RCC 7860 (cell line): ENCODE data around the gene KCND3.

Source experiments
- DNase-seq: peaks from one replicate; pipeline ENCODE4 v3.0.0-alpha.2; 2015; ENCODE audit warnings: low spot score
- FAIRE-seq: peaks from 2 replicates; lab custom pipeline; 2012; peaks lifted over from hg19 to GRCh38; lab: Jason Lieb, UNC

The KCND3 gene

DNA sequence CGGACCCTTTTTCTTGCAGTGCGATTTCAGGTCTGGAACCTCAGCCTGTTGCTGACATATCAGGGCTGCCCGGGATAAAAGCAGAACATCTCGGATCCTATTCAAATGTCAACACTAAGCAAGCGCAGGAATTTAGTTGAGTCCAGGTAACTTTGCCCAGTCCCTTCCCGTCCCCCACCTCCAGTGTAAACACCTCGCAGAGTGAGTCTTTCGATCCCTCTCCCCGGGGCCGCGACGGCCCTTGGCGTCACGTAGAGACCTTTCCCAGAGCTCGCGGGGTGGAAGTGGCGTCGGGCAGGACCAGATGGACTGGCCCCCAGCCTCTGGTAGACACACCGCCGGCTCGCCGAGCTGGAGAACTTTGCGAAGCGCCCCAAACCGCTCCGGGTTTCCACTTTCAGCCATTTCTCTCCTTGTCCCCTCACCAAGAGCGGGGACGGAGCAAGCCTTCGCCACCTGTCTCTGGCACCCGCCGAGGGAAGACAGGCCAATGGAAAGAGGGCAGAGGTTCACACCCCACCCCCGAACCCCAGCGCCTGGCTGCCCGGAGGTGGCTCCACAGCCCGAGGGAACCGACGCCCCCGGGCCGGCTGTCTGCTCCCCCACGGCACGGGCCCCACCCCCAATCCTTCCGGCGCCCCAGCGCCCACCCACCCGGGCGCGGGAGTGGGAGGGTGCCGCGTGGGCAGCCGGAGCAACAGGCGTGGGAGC, 570 bp downstream of the KCND3 start:
- DNase-seq (no peak), FAIRE-seq (no peak)

DNA sequence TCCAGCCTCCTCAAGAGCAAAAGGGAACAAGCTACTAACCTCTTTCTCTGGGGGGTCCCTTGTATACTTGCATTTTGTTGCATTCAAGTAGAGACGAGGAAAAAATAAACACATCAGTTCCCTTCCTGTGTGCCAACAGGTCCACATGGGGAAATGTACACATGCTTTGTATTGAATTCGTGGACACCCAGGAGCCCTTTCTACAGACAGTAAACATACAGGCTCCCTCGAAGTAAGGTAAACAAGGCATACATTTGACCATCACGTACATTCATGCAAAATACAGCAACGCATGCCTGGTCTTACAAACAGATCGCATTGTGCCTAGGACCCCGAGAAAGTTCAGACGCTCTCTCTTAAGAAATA, 1.1 kb downstream of the KCND3 start:
- no peak for FAIRE-seq

DNA sequence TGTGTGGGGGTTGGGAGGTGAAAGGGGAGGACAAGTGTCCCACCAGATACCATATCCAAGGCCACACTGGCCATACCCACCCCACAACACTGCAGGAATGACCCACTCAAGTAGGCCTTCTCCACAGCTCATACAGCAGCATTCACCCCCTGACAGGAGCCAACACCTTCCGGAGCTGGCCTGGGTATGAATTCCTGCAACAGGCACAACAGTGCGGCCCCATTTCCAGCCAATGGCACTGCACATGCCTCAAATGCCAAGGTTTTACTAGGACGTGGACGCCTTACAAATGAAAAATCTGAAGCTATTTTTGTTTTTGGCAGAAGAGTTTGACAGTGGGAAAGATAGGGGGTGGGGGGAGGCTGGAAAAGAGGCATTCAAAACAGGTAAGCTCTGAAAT, 2.0 kb downstream of the KCND3 start:
- no peak for FAIRE-seq
- no peak for DNase-seq

More for the DNA sequence above, 1.1 kb downstream of the KCND3 start:
- no peak for DNase-seq

DNA sequence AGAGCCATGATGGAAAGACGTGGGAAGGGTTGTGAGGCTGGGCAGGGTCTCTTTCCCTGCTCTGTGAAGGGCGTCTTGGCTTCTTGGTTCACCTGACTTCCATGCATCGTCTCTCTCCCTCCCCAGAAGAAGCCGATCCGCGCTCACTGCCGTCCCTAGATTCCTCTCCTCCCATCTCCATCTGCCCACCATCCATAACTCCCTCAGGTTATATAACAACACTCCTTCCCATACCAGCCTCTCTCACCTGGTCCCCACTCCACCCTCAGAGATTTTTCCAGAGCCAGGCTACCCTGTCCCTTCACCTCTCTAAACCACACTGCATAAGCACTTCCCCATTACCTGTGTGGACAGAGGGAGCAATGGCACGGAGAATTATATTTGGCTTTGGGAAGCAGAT, 6.0 kb downstream of the KCND3 start:
- FAIRE-seq (no peak), DNase-seq (no peak)

DNA sequence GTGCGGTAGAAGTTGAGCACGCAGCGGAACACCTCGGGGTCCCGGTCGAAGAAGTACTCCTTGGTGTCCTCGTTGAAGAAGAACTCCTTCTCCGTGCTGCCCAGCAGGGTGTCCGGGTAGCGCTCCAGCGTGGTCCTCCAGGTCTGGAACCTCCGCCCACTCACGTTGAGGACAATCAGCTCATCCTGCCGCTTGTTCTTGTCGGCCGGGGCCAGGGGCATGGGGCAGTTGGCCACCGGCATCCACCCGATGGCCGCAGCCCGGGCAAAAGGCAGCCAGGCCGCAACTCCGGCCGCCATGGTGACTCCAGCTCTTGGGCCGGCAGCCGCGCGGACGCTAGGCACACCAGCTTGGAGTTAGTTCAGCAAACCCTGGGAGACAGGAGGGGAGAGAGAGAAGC, 7.0 kb downstream of the KCND3 start:
- DNase-seq (no peak), FAIRE-seq (no peak)

DNA sequence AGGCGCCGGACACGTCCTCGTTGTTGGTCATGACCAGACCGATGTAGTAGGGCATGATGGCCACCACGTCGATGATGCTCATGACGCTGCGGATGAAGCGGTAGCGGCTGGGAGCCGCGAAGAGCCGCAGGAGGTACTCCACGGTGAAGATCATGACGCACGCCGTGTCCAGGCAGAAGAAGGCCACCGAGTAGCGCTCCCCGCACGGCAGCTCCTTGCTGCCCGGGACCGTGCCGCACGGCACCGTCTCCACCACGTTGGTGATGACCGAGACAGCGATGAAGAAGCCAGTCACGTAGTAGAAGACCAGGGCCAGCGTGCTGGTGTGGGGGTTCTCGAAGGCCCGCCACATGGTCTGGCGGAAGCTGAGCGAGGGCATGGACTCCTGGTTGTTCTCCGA, 7.6 kb downstream of the KCND3 start:
- no peak for FAIRE-seq

DNA sequence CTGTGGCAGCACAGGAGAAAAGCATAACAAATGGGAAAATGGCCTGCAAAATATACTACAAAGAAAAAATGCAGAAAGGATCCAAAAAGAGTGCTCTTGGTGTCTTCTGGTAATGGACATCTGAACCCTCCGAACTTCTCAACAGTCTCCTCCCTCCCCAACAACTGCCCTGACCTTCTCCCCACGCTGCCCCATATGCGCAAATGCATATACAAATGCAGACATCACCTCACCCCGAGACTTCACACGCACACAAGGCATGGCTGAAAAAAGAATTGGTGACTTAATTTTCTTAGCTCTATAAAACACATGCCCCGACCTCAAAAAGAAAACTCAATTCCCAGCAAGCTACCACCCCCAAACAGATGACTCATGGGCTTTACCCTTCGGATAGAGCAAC, 8.4 kb downstream of the KCND3 start:
- FAIRE-seq (no peak), DNase-seq (no peak)

More for the DNA sequence above, 7.6 kb downstream of the KCND3 start:
- DNase-seq, result no peak

DNA sequence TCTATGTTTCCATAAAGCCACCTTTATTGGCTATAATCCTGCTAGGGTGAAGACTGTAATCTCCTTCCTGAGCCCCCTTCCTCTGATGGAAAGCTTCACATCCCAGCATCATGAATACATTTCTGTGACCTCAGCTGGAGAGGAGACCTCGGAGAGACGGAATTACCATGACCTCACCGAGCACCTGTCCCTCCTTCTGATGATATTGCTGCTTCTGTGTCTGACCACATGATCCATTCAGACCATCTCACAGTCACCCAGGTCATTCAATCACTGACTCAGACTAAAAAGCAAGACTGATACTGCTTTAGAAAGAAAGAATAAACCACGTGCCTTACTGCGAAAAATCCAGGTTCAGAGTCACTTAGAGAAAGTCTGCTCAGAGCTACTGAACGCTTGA, 8.8 kb downstream of the KCND3 start:
- FAIRE-seq (no peak), DNase-seq (no peak)

DNA sequence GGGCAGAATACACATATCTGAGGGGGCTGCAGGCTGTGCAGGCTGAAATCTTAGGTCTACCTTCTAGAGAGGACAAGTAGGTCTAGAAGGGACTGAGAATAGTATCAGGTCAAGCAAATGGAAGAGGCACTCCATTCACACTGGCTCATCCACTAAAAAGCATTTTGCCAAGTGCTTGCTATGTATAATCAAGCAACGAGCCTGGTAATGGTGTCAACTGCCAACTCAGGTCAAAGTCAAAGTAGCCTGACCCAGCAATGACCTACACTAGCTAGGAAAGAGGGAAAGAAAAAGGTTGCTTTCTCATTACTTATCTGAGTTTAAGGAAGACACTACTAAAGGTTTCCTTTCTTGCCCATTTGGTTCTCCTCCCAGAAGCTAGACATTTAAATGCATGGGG, 10.8 kb downstream of the KCND3 start:
- DNase-seq (no peak), FAIRE-seq (no peak)

DNA sequence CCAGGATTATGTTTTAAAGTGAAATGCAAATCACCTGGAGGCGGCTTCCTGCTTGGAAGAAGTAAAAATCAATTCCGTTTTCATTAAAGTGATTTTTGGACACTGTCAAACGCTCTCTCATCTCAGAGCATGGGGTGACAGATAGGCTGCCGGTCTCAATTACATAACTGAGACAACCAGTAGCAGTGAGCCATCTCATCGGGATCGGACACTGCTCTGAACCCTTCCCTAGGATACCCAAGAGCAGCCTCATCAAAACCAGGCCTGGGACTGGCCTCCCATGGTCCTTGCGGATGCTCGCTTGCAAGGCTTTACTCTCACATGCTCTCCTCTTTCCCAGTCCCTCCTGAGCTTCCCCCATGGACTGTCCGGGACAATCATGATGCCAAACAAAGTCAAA, 12.1 kb downstream of the KCND3 start:
- FAIRE-seq (no peak), DNase-seq (no peak)

DNA sequence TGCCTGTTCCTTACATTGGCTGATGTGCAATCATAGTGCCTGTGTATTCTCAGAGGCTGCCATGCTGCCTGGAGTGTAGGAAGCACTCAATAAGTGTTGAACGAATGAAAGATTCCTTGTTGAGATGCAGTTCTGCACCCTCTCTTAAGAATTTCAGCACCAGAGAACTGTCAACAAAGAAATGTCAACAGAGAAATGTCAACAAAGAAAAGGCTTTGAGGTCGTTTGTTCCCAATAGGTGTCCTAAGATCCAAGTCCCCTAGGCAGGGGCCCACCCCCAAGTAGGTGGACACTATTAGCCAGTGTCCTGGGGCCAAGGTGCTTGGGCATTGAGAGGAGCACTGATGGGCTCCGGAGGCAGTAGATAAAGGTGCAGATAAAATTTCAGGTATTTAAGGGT, 12.6 kb downstream of the KCND3 start:
- FAIRE-seq (no peak), DNase-seq (no peak)

DNA sequence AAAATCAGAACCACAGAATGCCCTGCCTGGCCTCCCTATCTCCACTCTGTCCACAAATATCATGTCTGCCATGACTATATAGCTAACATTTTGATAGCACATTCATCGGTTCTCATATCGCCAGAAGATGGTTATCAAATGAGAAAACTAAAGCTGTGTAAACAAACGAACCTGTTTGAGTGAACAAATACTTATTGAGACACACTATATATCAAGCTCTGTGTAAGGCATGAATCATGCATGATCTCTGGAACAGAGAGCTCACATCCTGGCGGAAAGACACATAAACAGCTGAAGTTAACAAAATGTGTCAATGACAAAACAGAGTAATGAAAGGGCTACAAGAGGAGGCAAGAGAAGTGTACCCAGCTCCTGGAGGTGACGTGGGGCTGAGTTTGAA, 13.1 kb downstream of the KCND3 start:
- no peak for DNase-seq
- FAIRE-seq, result no peak

DNA sequence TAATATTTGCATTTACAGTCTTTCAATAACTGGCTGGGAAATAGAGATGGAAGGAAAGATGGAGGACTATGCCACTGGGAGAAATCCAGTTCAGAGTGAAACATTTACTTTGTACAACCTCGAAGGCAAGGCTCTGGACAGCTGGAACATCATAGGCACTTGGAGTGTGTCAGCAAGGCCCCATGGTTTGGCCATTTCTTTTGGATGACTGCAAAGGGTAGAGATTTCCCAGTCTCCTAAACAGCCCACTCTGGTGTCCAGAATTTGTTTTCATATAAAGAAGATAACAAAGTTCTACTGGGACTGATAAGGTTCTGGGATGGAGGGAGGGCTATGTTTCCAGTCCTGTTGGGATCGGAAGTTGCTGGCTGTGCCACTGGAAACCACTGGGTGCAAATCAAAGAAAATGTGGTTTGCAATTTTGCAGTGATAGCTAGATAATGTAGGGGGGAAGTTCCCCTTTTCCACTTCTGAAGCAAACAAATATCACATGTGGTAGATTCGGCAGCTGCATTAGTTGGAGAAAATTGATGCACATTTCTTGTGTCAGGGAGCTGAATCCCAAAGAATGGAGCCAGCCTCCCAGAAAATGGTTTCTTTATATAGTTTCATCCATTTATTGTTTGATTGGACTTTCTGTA, 16.2 kb downstream of the KCND3 start:
- DNase-seq (no peak), FAIRE-seq (no peak)

DNA sequence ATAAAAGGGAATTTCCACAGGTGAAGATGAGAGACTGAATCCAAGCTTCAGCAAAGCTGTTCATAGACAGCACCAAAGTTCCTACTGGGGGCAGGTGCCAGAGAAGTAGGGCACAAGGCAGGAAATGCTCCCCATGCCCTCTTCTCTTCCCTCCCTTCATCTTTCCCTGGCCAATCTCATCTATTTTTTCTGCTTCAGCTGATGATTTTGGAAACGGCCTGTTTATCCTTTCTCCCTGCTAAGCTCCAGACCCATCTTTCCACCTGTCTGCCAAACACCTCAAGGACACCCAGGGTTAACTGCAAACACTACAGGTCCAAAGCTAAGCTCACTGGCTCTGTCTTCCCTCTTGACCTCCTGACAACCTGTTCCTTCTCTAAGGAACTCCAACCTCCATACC, 18.1 kb downstream of the KCND3 start:
- DNase-seq (no peak), FAIRE-seq (no peak)

DNA sequence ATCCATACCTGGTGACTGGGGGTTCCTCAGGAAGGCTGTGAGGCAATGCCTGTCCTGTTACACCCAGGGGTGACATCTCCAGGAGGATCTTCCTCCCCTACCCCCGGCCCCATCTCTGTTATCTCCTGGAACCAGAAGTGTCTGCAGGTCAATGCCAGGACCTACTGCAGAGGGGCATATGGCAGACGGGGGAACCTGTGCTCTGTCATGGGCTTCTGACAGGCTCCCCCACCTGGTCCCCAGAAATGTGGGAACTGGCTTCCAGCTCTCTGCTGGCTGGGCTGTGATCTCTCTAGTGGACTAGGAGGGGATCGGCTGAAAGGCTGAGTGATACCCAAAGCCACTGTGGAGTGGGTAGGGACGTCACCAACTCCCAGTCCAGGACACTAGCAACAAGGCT, 21.0 kb downstream of the KCND3 start:
- FAIRE-seq, result no peak
- DNase-seq, result no peak

DNA sequence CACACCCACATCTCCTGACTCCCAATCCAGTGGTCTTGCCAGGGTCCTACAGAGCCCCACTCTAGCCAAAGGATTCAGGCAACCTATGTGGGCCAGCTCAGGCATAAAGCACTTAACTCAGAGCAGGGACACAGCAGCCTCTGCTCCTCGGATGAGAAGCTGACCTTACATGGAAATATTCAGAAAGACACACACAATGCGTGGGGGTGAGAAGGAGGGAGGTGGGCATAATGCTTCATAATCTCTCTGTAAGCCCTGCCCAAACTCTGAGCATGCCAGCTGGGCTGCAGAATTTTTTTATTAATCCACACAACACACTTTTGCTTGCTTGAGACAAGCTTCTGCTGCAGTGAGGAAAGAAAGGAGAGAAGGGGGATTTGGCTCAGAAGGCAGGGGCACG, 21.6 kb downstream of the KCND3 start:
- no peak for FAIRE-seq
- DNase-seq, result no peak

DNA sequence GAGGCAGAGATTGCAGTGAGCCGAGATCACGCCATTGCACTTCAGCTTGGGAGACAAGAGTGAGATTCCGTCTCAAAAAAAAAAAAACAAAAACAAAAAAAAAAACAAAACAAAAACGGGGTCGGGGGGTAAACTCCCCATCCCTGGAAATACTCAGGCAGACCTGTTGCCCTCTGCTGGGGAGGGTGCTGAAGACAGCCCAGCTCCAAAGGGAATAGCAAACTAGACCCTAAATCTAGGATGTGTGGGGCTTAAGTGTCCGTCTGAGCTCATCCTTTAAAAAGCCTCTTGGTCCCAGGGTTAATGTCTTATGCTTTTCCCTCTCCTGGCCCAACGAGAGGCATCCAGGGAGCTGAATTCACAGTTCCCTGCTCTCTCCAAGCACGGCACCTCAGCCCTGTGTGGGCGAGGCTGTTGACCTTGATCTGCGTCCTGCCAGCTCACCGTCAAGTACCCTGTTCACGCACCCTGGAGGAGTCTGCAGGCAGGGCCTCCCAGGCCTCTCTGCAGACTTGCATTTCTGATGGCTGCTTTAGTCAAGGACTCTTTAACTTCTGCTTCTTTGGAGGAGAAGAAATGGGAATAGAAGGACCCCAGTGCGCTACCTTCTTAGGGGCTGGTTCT, 22.3 kb downstream of the KCND3 start:
- FAIRE-seq (no peak), DNase-seq (no peak)

DNA sequence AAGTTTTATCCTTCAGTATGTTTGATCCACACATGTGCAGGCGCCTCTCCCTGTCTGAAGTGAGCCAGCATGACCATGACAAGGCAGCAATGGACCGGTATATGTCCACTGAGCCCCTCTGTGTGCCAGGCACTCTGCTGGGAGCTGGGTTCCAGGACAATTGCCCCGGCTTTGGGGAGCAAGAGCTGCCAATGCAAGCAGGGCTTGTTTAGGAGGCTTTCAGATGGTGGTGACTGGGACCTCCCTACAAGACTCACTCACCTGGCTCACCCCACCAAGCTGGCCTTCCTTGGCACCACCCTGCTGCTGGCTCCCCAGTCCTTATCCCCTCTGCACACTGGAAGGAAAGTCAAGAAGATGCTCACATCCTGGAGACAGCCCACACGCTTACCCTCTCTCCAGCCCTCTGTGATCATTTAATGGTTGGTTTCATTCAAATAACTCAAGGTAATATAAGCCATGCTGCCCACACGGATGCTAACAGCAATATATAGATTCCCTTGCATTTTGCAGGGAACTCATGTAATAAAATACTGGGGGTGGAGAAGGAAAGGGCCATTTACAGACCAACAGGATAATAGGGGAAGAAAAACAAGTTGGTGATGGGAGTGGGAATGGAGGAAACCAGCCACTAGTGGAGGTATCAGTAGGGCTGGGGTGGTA, 23.6 kb downstream of the KCND3 start:
- DNase-seq, result no peak
- FAIRE-seq, result no peak

DNA sequence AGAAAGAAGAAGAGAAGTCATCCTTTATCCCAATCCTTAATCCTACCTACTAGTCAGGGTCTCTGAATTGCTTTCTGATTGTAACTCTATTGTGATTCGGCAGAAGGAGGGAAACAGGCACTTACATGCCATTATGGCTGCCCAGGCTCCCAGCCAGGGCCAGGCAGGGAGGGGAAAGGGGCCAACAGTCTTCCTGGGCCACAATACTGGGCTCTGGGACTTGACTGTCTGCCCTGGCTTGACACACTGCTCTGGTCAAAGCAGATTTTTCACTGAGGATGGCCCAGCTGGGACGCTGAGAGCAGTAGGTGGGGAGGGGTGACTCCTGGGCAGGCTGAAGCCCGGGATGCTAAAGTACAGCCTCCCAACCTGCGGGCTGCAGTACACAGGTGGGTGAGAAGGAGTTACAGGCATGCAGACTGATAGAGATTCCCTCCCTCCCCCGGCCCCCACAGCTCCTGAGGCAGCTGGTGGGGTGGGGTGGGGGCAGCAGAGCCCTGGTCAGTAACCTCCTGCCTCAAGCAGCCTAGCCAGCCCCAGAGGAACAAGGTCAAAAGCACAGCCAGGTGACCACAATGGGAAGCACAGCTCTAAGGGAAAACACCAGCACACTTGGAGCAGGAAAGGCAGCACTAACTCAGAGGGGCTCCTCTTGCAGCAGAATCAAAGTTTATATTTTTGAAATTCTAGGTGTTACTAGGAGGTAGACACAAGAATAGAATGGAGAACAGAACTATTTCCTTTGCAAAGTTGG, 25.3 kb downstream of the KCND3 start:
- DNase-seq (no peak), FAIRE-seq (no peak)

DNA sequence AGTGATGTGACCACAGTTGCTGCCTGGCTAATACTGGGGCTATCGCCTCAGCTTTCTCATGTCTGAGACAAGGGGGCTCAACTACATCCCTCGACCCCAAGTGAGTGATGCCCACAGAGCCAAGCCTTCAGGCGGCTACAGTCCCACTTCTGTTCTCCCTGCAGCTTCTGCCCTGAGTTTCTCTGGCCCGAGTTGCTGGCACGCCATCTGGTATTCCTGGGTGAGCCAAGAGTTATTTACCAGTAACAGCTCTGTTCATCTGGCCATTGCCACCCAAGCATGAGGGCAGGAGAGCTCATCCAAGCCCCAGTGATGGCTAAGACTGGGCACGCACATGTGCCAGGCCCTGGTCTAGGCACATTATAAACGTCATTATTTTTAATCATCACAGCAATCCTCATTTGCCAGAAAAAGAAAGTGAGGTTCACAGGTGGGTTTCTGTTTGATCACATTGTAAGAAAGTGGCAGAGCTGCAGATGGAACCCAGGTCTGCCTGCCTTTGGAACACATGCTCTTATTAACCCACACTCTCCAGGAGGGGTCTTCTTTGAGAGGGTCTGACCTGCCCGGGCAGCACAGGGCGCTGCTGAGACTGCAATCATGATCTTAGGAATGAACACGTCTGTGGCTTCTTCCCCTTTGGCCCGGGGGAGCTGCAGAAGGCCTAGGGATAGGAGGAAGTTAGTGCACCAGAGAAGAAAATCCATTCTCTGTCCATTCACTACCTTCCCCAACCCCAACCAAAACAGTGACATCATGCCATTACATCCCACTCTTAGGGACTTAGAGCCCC, 27.5 kb downstream of the KCND3 start:
- DNase-seq, result no peak
- no peak for FAIRE-seq
